Fibroblast of skin of left biceps (primary cell): ENCODE measurements around the gene FGF9.

Source experiments
- DNase-seq, 2 experiments: peaks; one replicate each; pipeline ENCODE4 v3.0.0-alpha.2; 2013; ENCODE audit warnings: low read depth in 2 of 2

The FGF9 gene

DNA sequence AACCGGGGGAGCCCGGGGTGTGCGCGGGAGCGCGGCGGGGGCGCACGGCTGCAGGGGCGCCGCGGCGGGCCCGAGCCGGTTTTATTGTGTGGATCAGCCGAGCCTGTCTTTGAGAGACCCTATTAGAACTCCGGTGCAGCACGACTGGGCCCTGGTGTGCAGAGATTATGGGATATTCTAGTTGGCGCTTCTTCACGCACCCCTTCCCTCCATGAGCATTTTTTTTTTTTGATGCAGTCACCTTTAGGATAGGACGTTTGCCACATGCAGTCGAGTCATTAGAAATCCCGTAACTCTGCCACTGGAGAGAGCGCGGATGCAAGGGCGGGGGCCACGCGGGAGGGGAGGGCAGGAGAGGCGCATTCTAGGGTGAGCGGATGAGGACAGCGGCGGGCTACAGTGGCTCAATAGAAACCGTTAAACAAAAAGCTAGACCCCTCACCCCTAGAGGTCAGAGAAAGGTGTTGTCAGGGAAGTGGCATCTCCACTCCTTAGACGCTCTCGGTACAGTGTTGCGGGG, 3.7 kb downstream of the FGF9 start:
- no peak for DNase-seq

- no peak for DNase-seq
These were observed 4.5 kb downstream of the FGF9 start for GRCh38 chr13:21675095-21675991.

GRCh38 chr13:21676611-21677021, 5.7 kb downstream of the FGF9 start:
- DNase-seq = no peak

GRCh38 chr13:21677075-21677623, 6.3 kb downstream of the FGF9 start:
- DNase-seq = no peak

GRCh38 chr13:21683034-21683733, 12.3 kb downstream of the FGF9 start:
- DNase-seq = no peak

GRCh38 chr13:21684576-21684975, 13.7 kb downstream of the FGF9 start:
- no peak for DNase-seq

DNA sequence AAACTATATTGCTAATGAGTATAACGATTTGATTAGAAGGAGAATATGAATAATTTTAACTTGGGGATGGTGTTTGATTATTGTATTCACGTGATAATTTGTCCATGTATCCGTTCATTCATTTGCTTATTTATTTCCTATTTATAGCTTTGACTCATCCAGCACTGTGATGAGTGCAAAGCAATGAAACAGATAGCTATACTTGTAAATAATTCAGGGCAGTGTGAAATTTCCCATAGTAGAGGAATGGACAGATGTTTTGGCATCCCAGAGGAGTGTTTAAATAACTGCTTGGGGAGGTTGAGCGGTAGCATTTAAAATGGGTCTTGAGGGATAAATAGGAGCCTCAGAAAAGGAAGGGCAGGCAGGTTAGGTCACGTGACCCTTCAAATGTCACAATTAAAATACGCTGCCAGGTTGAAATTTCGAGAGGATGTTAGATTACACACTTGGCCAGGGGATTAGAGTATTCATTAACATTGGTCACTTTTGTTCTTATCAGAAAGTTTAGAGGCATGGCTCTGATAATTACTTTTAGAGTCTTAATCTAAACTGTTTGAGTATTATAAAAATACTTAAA, 14.7 kb downstream of the FGF9 start:
- no peak for DNase-seq

- DNase-seq = no peak
These were observed 16.0 kb downstream of the FGF9 start for GRCh38 chr13:21686751-21687391.

DNA sequence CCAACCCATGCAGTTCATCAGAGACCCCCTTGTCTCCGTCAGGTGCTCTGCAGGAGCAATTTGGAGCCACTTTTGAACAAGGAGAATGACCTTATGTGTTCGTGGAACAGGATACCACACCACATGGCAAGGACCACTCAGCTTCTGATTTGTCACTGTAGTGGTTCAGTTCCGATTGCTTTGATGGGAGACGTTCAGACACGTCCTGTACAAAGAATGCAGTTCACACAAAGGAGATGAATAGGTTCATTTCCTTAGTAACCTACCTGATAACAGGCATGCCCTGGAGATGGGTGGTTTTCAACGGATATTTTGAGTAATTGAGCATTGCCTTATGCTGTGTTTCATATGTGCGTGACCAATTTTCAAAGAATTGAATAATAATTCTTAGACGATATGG, 17.2 kb downstream of the FGF9 start:
- no peak for DNase-seq

DNA sequence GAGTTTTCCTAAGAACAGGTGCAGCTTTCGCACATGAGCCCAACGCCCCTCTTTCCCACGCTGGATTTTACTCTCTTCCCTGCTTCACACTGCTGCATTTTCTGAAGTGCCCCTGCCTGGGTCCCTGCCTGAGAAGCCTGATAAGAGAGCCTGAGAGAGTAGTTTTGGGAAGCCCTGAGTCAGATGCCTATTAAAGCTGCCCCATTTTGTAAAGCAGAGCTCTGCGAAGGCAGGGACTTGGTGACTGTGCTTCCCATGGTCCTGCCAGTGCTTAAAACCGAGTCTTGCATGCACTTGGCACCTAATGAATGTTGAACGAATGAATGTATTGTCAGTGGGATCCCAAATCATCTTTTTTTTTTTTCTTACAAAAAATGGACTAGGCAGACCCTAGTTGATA, 18.2 kb downstream of the FGF9 start:
- DNase-seq = no peak

DNA sequence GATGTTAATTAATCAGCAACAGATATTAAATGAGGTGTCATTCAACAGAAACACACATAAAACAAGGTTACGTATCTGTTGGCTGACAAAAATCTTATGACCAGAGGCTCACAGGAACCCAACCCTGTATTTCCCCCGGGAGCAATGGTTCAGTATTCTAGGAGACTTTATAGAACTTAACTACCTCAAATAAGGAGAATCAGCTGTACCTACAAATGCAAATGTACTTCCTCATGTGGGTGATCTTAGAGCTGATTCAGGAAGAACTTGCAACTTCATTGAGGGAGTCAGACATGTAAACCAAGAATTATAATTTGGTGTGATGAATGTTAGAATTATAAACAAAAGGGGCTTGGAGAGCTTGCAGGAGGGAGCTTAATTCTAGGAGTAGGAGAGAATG, 20.1 kb downstream of the FGF9 start:
- no peak for DNase-seq

DNA sequence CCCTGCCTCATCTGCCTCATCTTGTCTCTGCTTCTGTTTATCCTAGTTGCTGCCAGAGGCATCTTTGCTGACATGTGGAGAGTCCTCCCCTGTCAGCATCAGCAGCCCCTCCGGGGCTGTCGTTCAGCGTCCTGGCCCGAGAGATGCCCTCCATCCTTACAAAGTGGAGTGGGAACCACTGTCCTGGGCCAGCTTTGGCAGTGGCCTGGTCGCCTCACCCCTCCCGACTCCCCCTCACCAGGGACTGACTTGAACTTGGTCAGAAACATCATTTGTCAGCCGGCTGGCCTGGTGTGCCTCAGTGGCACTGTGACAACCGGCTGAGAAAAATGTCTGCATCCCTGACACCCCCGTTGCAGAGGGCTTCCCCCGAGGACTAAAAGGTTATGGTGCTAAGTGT, 20.6 kb downstream of the FGF9 start:
- DNase-seq = no peak

GRCh38 chr13:21691928-21692327, 21.1 kb downstream of the FGF9 start:
- no peak for DNase-seq

DNA sequence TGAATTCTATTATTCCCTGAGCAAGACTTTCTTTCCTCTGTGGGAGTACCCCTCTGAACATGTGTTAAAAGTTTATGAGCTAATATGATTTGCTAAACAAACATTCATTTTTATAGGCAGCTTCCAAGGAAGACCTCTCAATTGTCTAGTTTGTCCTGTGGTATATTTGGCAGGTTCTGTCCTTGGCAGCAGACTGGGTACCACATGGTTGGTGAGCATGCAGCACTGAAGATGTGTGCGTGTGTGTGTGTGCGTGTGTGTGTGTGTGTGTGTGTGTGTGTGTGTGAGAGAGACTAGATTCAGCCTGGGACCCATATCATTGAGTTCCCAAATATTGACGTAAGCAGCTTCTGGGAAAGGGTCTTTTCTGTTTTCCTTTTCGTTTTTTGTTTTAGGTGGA, 24.0 kb downstream of the FGF9 start:
- no peak for DNase-seq

GRCh38 chr13:21695546-21695945, 24.7 kb downstream of the FGF9 start:
- DNase-seq = no peak

DNA sequence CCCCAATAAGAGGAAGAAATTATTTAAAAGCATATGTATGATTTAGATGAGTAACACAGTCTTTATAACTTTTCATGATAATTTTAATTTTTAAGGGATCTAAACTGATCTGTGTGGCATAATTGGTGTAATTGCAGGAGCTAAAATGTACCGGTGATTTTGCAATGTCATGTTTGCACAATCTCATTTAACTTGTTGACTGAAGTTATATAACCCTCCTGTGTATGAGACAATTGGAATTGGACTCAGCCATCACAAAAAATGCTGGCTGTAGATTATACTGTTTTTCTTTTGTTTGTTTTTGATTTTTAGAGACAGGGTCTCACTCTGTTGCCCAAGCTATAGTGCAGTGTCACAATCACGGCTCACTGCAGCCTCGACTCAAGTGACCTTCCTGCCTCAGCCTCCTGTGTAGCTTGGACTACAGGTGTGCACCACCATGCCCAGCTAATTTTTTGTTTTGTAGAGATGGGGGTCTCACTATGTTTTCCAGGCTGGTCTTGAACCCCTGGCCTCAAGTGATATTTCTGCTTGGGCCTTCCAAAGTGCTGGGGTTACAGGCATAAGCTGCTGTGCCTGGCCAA, 26.1 kb downstream of the FGF9 start:
- no peak for DNase-seq

DNA sequence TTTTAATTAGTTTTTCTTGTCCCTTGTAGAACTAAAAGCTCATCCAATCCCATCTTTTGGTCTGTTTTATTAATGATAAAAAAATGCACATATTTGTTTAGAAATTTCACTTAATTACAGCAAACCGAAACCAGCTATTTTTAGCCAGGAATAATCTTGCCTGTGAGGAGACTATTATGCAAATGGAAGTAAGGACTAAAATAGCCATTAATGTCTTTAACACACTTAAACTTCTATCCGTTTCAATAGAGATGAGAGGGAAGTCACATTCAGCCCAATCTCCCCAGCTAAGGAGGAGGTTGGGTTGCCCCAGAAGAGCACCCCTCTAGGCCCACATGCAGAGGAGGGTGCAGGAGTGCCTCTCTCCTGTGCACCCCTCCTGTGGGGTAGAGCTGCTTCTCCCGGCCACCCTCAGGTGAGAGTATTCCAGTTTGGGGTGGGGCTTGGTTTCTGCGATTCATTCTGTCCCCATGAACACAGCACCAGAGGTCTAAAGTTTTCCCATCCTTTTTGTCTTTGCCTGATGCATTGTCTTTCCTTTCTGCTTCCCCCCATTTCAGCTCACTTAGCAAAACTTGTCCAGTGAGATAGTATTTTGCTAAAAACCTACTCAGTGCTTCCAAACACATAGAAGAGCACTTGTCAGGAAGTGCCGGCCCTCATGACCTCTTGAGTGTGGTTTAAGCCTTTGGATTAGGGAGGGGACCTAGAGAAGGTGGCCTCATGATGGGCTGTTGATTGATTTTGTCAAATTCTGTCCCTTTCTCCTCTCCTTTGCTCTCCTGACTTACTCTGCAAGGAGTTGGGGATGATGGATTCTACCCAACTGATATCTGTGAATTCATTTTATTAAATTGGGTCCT, 28.2 kb downstream of the FGF9 start:
- no peak for DNase-seq

DNA sequence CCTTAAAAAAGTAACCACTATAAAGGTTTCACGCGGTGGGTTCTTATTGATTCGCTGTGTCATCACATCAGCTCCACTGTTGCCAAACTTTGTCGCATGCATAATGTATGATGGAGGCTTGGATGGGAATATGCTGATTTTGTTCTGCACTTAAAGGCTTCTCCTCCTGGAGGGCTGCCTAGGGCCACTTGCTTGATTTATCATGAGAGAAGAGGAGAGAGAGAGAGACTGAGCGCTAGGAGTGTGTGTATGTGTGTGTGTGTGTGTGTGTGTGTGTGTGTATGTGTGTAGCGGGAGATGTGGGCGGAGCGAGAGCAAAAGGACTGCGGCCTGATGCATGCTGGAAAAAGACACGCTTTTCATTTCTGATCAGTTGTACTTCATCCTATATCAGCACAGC, 30.6 kb downstream of the FGF9 start:
- no peak for DNase-seq

DNA sequence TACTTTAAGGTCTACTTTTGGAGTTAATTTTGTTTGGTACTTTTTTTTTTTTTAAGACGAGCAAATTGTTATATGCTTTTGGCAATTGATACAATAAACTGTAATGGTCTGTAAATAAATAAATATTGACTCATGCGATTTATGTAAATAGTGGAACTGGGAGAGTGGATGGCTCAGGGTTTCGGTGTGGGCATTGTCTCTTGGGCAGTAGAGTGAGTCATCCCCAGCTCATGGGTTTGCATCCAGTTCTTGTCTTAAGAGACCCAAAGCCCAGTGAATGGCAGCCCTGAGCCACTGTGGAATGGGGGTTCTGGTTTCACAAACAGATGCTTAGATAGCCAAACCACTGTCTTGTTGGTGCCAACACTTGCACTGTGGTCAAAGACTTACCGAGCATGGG, 33.0 kb downstream of the FGF9 start:
- DNase-seq = no peak

GRCh38 chr13:21707586-21707985, 36.7 kb downstream of the FGF9 start:
- DNase-seq = no peak
